HG03060 (cell line): Measurements from ENCODE around the gene P2RY8.
"Not testable (repeated sequence)": the region's sequence is repeated elsewhere in the genome, so short reads cannot be mapped to it uniquely, and the experiment has no call there.

Experiments
- ATAC-seq: cut with Tn5 transposase; IDR thresholded peaks from one replicate; pipeline ENCODE4 v1.9.1; 2021; ENCODE audit warnings: low read depth, moderate number of reproducible peaks; ENCODE audit not compliant: unreplicated experiment

Gene P2RY8, protein sequence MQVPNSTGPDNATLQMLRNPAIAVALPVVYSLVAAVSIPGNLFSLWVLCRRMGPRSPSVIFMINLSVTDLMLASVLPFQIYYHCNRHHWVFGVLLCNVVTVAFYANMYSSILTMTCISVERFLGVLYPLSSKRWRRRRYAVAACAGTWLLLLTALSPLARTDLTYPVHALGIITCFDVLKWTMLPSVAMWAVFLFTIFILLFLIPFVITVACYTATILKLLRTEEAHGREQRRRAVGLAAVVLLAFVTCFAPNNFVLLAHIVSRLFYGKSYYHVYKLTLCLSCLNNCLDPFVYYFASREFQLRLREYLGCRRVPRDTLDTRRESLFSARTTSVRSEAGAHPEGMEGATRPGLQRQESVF

GRCh38 chrX:1537031-1537715 lies at the start of gene P2RY8:
Gene P2RY8 (minus strand): TSS chrX:1537185. CDS start chrX:1466558, 70,627 bp downstream.
- ATAC-seq: peak; percentile 51

DNA sequence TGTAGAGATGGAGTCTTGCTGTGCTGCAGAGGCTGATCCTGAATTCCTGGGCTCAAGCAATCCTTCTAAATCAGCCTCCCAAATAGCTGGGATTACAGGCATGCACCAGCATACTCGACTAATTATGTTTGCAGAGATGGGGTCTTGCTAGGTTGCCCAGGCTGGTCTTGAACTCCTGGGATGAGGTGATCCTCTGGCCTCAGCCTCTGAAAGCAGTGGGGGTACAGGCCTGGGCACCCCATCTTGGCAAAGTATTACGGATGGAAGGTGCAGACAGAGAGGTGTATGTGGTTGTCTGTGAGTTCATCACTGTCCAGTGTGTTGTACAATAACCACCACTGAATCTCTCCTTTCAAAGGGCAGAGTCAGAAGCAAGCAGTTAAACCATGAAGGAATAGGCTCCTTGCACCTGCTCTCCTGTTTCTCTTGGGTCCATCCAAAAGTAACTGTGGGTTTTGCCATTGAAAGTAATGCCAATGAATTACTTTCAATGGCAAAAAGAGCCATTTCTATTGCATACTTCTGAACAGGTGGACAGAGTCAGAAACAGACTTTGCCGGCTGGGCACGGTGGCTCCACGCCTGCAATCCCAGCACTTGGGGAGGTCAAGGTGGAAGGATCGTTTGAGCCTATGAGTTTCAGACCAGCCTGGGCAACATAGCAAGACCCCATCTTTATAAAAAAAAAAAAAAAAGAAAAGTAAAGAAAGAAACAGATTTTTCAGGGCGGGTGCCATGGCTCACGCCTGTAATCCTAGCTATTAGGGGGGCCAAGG lies 47.4 kb upstream of the P2RY8 start:
- ATAC-seq: no peak

- peak; percentile 49 for ATAC-seq
Observed at GRCh38 chrX:1582686-1583437, 45.9 kb upstream of the P2RY8 start.

DNA sequence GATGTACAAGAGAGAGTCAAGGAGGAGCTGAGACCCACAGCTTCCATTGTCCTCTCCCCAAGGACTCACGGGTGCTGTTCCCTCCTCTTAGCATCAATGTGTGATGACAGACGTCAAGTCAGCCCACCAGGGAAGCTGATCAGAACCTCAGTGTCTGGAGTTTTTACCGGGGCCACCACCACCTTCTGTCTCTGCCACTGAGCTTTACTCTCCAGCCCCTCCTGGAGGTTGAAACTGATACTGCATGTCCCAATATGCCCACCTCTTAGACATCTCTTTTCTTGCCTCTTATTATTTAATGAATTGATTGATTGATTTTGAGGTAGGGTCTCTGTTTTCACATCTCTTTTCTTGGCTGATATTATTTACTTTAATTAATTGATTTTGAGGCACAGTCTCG lies 44.1 kb upstream of the P2RY8 start:
- no peak for ATAC-seq

GRCh38 chrX:1578511-1579173 lies 41.7 kb upstream of the P2RY8 start:
- no peak for ATAC-seq

DNA sequence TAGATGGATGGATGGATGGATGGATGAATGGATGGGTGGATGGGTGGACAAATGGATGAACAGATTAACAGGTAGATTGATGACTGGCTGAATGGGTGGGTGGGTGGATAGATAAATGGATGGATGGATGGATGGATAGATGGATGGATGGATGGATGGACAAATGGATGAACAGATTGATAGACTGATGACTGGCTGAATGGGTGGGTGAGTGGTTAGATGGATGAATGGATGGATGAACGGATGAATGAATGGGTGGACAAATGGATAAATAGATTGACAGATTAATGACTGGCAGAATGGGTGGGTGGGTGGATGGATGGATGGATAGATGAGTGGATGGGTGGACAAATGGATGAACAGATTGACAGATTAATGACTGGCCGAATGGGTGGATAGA lies 40.9 kb upstream of the P2RY8 start:
- ATAC-seq: no peak

- ATAC-seq: no peak
Observed at GRCh38 chrX:1576201-1576992, 39.4 kb upstream of the P2RY8 start.

DNA sequence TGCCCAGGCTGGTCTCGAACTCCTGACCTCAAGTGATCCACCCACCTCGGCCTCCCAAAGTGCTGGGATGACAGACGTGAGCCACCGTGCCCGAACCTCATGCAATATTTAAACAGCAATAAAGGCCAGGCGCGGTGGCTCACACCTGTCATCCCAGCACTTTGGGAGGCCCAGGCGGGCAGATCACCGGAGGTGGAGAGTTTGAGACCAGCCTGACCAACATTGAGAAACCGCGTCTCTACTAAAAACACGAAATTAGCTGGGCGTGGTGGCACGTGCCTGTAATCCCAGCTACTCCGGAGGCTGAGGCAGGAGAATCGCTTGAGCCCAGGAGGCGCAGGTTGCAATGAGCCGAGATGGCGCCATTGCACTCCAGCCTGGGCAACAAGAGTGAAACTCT lies 37.2 kb upstream of the P2RY8 start:
- ATAC-seq: not testable (repeated sequence)

GRCh38 chrX:1564750-1565683 lies 28.0 kb upstream of the P2RY8 start:
- no peak for ATAC-seq

DNA sequence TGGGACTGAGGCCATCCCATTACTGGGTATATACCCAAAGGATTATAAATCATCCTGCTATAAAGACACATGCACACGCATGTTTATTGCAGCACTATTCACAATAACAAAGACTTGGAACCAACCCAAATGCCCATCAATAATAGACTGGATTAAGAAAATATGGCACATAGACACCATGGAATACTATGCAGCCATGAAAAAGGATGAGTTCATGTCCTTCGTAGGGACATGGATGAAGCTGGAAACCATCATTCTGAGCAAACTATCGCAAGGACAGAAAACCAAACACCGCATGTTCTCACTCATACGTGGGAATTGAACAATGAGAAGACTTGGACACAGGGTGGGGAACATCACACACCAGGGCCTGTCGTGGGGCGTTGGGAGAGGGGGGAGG lies 27.1 kb upstream of the P2RY8 start:
- ATAC-seq: not testable (repeated sequence)

DNA sequence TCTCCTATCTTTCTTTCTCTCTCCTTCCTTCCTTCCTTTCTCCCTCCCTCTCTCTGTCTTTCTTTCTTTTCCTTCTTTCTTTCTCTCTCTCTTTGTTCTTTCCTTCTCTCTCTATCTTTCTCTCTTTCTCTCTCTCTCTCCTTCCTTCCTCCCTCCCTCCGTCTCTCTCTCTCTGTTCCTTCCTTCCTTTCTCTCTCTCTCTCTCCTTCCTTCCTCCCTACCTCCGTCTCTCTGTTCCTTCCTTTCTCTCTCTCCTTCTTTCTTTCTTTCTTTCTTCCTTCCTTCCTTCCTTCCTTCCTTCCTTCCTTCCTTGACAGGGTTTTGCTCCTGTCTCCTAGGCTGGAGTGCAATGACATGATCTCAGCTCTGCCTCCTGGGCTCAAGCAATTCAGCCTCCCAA lies 24.2 kb upstream of the P2RY8 start:
- ATAC-seq: no peak

DNA sequence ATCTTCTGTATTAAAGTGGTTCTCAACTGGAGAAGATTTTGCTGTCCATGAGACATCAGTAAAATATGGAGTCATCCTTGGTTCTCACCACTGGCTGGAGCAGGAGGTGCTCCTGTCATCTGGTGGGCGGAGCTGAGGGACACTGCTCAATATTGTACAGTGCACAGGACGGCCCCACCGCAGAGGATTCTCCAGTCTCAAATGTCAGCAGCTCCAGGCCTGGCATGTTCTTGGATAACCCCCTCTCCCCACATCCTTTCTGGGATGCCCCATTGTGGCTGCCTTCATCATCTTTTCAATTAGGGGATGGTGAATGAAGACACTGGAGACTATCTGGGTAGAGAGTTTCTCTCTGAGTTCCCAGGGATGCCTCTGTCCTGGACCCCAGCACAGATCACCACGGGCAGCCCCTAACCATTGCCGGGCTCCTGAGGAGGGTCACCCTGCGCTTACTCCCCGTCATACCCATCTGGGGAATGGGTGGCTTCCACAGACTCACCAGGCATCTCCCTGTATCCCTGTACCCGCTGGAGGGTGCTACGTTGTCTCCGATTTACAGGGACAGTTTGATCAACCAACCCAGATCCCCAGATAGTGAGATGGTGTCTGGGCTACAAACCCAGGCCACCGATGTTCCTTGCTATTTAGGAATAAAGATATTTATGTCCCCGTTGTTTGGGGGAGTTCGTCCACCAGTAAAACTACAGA lies 21.9 kb upstream of the P2RY8 start:
- no peak for ATAC-seq

- not testable (repeated sequence) for ATAC-seq
Observed at GRCh38 chrX:1557442-1557841, 20.5 kb upstream of the P2RY8 start.

- no peak for ATAC-seq
Observed at GRCh38 chrX:1555370-1555769, 18.4 kb upstream of the P2RY8 start.

DNA sequence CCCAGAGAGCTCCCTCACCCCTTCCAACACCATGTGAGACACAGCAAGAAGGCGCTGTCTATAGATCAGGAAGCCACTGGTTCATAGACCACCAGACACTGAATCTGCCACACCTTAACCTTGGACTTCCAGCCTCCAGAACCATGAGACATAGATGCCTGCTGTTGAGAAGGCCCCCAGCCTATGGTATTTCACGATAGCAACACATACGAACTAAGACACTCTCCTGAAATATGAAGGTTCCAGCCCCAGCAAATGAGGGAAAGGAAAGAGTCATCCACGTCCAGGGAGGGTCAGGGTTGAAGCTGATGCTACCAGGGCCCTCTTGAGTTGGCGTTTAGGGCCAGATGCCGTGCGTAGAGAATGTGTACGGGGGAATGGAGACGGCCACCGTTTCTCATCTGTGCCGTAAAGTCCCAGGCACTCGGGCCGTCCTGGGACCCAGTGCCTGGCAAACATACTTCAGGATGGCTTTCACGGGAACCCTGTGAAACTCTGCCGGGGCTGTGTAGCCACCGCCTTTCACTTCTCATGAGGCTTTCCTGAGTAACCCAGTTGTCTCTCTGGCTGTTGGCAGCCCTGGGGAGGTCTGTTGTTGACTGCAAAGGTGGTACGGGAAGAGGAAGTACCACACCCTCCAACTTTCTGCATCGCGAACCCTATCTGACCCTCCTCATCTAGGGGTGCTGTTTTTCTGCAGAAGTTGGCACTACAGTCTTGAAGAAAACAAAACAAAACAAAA lies 17.7 kb upstream of the P2RY8 start:
- no peak for ATAC-seq

GRCh38 chrX:1551959-1552546 lies 15.1 kb upstream of the P2RY8 start:
- no peak for ATAC-seq
